Stimulated activated CD4-positive, alpha-beta T cell treated with anti-CD3 and anti-CD28 coated beads, Interleukin-12 subunit alpha, Interleukin-12 subunit beta, amount 100 ng/mL, for 4 hours (primary cell): Measurements from ENCODE around the gene PLCL1.
"Not testable (repeated sequence)": the region's sequence is repeated elsewhere in the genome, so short reads cannot be mapped to it uniquely, and the experiment has no call there.

Experiments
- DNase-seq: peaks from one replicate; pipeline ENCODE4 v3.0.0-alpha.2; 2020

PLCL1 gene

GRCh38 chr2:198136142-198136541 is 331.7 kb downstream of the PLCL1 start:
- no peak for DNase-seq

- no peak for DNase-seq
These were observed 333.3 kb downstream of the PLCL1 start for GRCh38 chr2:198137733-198138132.

GRCh38 chr2:198141726-198142125 is 337.3 kb downstream of the PLCL1 start:
- DNase-seq, result no peak

DNA sequence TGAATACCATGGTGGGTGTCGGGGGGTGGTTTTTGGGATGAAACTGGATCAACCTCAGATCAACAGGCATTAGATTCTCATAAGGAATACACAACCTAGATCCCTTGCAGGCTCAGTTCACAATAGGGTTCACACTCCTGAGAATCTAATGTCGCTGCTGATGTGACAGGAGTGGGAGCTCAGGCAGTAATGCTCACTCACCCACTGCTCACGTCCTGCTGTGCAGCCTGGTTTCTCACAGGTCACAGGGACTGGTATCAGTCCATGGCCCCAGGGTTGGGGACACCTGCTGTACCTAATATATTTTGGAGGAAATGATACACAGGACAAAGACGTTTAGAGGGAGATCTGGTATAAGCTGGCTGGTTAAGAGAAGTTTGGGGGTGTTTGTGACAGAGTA is 338.8 kb downstream of the PLCL1 start:
- DNase-seq, result no peak

GRCh38 chr2:198143793-198144192 is 339.4 kb downstream of the PLCL1 start:
- no peak for DNase-seq

GRCh38 chr2:198144660-198145059 is 340.3 kb downstream of the PLCL1 start:
- no peak for DNase-seq

GRCh38 chr2:198146346-198146940 is 342.1 kb downstream of the PLCL1 start:
- no peak for DNase-seq

GRCh38 chr2:198157314-198157713 is 352.9 kb downstream of the PLCL1 start:
- DNase-seq, result no peak

- no peak for DNase-seq
These were observed 356.8 kb downstream of the PLCL1 start for GRCh38 chr2:198161151-198161550.

- DNase-seq, result no peak
These were observed 357.9 kb downstream of the PLCL1 start for GRCh38 chr2:198162276-198162675.

DNA sequence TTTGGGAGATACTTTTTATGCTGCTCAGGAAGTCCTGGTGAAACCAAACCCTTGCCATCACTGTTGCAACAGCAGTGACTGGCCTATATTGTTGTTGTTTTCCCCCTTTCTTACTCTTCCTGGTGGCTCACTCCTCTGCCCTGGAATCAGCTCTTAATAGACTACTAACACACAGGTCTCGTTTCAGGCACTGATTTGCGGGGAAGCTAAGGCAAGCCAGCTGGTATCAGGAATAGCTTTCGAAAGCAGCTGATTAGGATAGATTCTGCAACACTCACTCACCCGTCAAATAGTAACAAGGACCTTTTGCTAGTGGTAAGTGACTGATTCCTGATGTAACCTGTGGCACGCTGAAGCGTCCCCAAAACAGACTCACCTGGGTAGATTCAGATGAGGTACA is 360.4 kb downstream of the PLCL1 start:
- no peak for DNase-seq

- DNase-seq, result no peak
These were observed 360.9 kb downstream of the PLCL1 start for GRCh38 chr2:198165289-198165688.

DNA sequence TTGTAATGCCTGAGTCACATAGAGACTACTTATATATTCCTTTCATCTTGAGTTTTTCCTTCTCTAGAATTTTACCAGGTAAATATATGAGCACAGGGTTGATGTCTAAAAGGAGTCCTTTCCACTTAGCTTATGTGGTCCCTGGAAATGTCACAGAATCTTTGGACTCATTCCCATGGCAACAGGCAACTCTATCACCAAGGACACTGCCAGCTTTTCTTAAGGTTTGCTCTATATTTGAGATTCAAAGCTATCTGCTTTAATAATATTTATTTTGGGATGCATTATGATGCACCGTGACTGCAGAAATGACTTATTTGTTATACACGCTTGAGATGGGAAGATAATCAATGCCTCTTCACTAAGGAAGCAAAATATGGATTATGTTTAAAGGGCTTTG is 363.0 kb downstream of the PLCL1 start:
- no peak for DNase-seq

DNA sequence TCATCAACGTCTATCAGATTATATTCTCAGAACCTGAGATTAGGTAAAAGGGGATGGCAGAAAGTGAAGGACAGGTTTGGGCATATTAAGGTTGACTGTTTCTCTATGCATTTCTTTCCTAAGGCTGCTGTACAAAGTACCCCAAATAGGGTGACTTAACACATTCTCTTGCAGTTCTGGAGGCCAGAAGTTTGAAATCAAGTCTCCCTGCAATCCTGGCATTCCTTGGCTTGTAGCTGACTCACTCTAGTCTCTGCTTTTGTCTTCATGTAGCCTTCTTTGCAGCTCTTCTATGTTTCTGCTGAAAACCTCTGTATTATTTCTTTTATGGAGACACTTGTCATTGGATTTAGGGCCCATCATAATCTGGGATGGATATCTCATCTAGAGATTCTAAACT is 364.3 kb downstream of the PLCL1 start:
- no peak for DNase-seq

DNA sequence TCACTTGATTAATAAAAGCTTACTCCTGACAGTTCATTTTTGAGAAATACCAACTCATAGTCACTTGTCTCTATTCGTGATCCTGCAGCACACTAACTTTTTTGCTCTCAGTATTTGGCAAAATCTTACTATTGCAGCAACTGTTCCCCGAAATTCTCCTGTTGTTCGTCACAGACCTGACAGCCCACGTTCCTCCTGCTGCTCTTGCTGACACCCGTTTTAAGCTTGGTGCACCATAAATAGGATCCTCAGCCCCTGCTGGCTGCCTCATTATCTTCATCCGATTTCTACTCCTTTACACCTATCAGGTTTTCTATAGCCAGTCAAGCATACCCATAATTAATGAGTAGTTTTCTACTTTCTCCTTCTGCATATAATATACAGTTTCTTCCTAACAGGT is 368.8 kb downstream of the PLCL1 start:
- no peak for DNase-seq

DNA sequence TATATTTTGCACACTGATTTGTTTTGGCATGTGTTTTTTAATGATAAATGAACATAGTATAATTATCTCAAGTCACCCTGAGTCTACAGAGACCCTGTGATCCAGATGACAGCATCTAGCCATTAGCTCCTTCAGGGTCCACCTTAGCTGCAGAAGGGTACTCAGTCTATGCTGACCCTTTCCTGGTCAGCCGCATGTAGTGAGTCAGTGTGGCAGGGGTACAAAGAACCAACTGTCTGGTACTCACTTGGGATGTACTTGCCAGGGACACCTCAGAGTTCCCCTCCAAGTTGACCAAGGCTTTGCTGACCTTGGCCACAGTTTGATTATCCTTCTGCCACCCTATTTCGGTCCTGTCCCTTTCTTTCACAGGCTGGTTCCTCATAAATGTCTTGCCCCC is 369.5 kb downstream of the PLCL1 start:
- DNase-seq, result no peak

GRCh38 chr2:198175271-198175670 is 370.9 kb downstream of the PLCL1 start:
- no peak for DNase-seq

GRCh38 chr2:198177040-198177439 is 372.6 kb downstream of the PLCL1 start:
- no peak for DNase-seq

GRCh38 chr2:198178766-198179165 is 374.4 kb downstream of the PLCL1 start:
- no peak for DNase-seq

DNA sequence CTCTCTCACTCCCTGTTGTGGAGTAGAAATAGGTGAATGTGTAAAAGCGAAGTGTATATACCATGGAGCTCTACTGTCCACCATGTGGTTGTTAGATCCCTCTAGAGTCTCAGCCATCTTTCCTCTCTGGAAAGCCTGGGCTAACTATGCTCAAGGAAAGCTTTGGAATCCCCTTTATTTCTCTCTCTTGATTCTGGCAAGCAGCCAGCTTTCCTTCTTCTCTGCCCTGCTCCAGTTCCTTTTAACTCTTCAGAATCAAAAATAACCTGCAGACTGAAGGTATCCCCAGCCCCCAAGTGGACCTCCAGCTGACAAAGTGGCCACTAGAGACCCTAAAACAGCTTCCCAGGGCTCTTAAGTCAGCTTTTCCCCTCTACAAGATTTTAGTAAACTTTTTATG is 381.9 kb downstream of the PLCL1 start:
- DNase-seq, result no peak

- no peak for DNase-seq
These were observed 383.4 kb downstream of the PLCL1 start for GRCh38 chr2:198187841-198188240.

- DNase-seq, result no peak
These were observed 384.6 kb downstream of the PLCL1 start for GRCh38 chr2:198188982-198189381.

DNA sequence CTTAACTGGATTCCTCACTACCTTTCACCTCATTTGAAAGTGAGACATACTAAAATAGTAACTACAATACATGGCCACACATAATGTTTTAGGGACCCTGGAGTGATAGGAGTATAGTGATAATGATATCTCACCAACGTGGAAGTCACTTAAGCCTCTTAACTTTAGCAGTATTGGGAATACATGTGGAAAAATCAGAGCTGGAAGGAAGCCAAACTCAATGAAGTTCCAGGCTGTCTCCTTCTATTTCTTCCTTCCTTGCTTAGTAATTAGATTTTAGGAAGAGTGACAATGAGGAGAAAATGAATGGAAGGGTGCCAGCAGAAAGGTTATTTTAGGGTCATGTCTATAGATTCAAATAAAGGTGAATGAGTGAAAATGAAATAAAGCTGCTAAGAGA is 387.3 kb downstream of the PLCL1 start:
- DNase-seq, result no peak

DNA sequence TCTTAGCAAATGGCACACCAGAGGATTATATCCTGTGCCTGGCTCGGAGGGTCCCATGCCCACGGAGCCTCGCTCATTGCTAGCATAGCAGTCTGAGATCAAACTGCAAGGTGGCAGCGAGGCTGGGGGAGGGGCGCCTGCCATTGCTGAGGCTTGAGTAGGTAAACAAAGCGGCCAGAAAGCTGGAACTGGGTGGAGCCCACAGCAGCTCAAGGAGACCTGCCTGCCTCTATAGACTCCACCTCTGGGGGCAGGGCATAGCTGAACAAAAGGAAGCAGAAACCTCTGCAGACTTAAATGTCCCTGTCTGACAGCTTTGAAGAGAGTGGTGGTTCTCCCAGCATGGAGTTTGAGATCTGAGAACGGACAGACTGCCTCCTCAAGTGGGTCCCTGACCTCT is 392.2 kb downstream of the PLCL1 start:
- DNase-seq, result not testable (repeated sequence)
